ENCODE results near the gene C1orf198.

C1orf198 gene

GRCh38 chr1:230900984-230901383, 32.7 kb upstream of the C1orf198 start:
- TF ChIP-seq POLR2AphosphoS5 (IDR thresholded peaks at IDR 0.05; ENCODE audit: low read depth, low read length) = no peak
- TF ChIP-seq SIN3A (IDR thresholded peaks at IDR 0.05; ENCODE audit: borderline replicate concordance, insufficient read depth, low read length) = no peak
- no peak for TF ChIP-seq TAF1 (IDR thresholded peaks at IDR 0.05; ENCODE audit: borderline replicate concordance, insufficient read depth, low read length)
- no peak for TF ChIP-seq REST (IDR thresholded peaks at IDR 0.05; ENCODE audit: insufficient read depth in 1 of 2, low read depth in 2 of 2, low read length in 2 of 2)
- TF ChIP-seq FOXP2 (optimal IDR thresholded peaks at IDR 0.05; ENCODE audit: borderline replicate concordance, extremely low read depth, extremely low read length, insufficient read depth) = no peak

- TF ChIP-seq REST (IDR thresholded peaks at IDR 0.05; ENCODE audit: insufficient read depth in 1 of 2, low read depth in 2 of 2, low read length in 2 of 2) = no peak
- no peak for TF ChIP-seq FOXP2 (optimal IDR thresholded peaks at IDR 0.05; ENCODE audit: borderline replicate concordance, extremely low read depth, extremely low read length, insufficient read depth)
- TF ChIP-seq TAF1 (IDR thresholded peaks at IDR 0.05; ENCODE audit: borderline replicate concordance, insufficient read depth, low read length) = no peak
- TF ChIP-seq SIN3A (IDR thresholded peaks at IDR 0.05; ENCODE audit: borderline replicate concordance, insufficient read depth, low read length) = no peak
- no peak for TF ChIP-seq POLR2AphosphoS5 (IDR thresholded peaks at IDR 0.05; ENCODE audit: low read depth, low read length)
Measured at GRCh38 chr1:230899841-230900251, 31.5 kb upstream of the C1orf198 start.

- TF ChIP-seq REST (IDR thresholded peaks at IDR 0.05; ENCODE audit: insufficient read depth in 1 of 2, low read depth in 2 of 2, low read length in 2 of 2) = no peak
- no peak for TF ChIP-seq TAF1 (IDR thresholded peaks at IDR 0.05; ENCODE audit: borderline replicate concordance, insufficient read depth, low read length)
- TF ChIP-seq FOXP2 (optimal IDR thresholded peaks at IDR 0.05; ENCODE audit: borderline replicate concordance, extremely low read depth, extremely low read length, insufficient read depth) = no peak
Measured at GRCh38 chr1:230898748-230899147, 30.4 kb upstream of the C1orf198 start.

- TF ChIP-seq POLR2AphosphoS5 (IDR thresholded peaks at IDR 0.05; ENCODE audit: low read depth, low read length) = no peak
- no peak for TF ChIP-seq REST (IDR thresholded peaks at IDR 0.05; ENCODE audit: insufficient read depth in 1 of 2, low read depth in 2 of 2, low read length in 2 of 2)
- TF ChIP-seq SIN3A (IDR thresholded peaks at IDR 0.05; ENCODE audit: borderline replicate concordance, insufficient read depth, low read length) = no peak
- no peak for TF ChIP-seq TAF1 (IDR thresholded peaks at IDR 0.05; ENCODE audit: borderline replicate concordance, insufficient read depth, low read length)
- TF ChIP-seq FOXP2 (optimal IDR thresholded peaks at IDR 0.05; ENCODE audit: borderline replicate concordance, extremely low read depth, extremely low read length, insufficient read depth) = no peak
Measured at GRCh38 chr1:230898144-230898543, 29.8 kb upstream of the C1orf198 start.

- TF ChIP-seq TAF1 (IDR thresholded peaks at IDR 0.05; ENCODE audit: borderline replicate concordance, insufficient read depth, low read length) = no peak
- TF ChIP-seq SIN3A (IDR thresholded peaks at IDR 0.05; ENCODE audit: borderline replicate concordance, insufficient read depth, low read length) = no peak
- TF ChIP-seq POLR2AphosphoS5 (IDR thresholded peaks at IDR 0.05; ENCODE audit: low read depth, low read length) = no peak
- TF ChIP-seq REST (IDR thresholded peaks at IDR 0.05; ENCODE audit: insufficient read depth in 1 of 2, low read depth in 2 of 2, low read length in 2 of 2) = no peak
- no peak for TF ChIP-seq FOXP2 (optimal IDR thresholded peaks at IDR 0.05; ENCODE audit: borderline replicate concordance, extremely low read depth, extremely low read length, insufficient read depth)
Measured at GRCh38 chr1:230896779-230897178, 28.5 kb upstream of the C1orf198 start.
